NOMO-1 treated with DMSO at 0.1 percent for 48 hours (cell line): ENCODE measurements around the gene ATP9B.

Experiments used
- DNase-seq: peaks from one replicate; lab custom pipeline; 2025; ENCODE audit not compliant: unreplicated experiment; lab: John Stamatoyannopoulos, UW

The ATP9B gene

GRCh38 chr18:79378536-79379250 is 309.5 kb downstream of the ATP9B start:
- peak; percentile 43 for DNase-seq

GRCh38 chr18:79379251-79379905 is 310.2 kb downstream of the ATP9B start:
- DNase-seq, result no peak

- DNase-seq, result no peak
Observed at GRCh38 chr18:79379931-79380815, 311.0 kb downstream of the ATP9B start.

- DNase-seq, result peak; percentile 22
Observed at GRCh38 chr18:79380816-79381806, 311.9 kb downstream of the ATP9B start.

GRCh38 chr18:79381811-79382311 is 312.7 kb downstream of the ATP9B start:
- DNase-seq, result no peak

- no peak for DNase-seq
Observed at GRCh38 chr18:79382681-79383387, 313.6 kb downstream of the ATP9B start.

- DNase-seq, result no peak
Observed at GRCh38 chr18:79383388-79384056, 314.3 kb downstream of the ATP9B start.

GRCh38 chr18:79384151-79384807 is 315.1 kb downstream of the ATP9B start:
- no peak for DNase-seq

- DNase-seq, result no peak
Observed at GRCh38 chr18:79384834-79385233, 315.6 kb downstream of the ATP9B start.

GRCh38 chr18:79385326-79385707 is 316.1 kb downstream of the ATP9B start:
- no peak for DNase-seq

- DNase-seq, result no peak
Observed at GRCh38 chr18:79385708-79386341, 316.6 kb downstream of the ATP9B start.

- DNase-seq, result no peak
Observed at GRCh38 chr18:79386547-79386946, 317.4 kb downstream of the ATP9B start.

GRCh38 chr18:79387214-79387613 is 318.0 kb downstream of the ATP9B start:
- DNase-seq, result no peak

GRCh38 chr18:79387615-79388014 is 318.4 kb downstream of the ATP9B start:
- no peak for DNase-seq

- DNase-seq, result no peak
Observed at GRCh38 chr18:79388043-79388442, 318.8 kb downstream of the ATP9B start.

GRCh38 chr18:79389689-79390088 is 320.5 kb downstream of the ATP9B start:
- DNase-seq, result no peak

GRCh38 chr18:79392226-79392625 is 323.0 kb downstream of the ATP9B start:
- no peak for DNase-seq

- no peak for DNase-seq
Observed at GRCh38 chr18:79393181-79393634, 324.0 kb downstream of the ATP9B start.
